Sigmoid colon (tissue), 7 donors: Measurements from ENCODE around the gene C14orf180. TPM values are rescaled to one million over a fixed set of nuclear protein-coding genes. Genes with fewer than 3 reads are reported as not detected.

Experiments used
- DNase-seq: peaks from one replicate; pipeline ENCODE4 v3.0.0-alpha.2; 2019
- H3K27ac ChIP-seq, 4 donors: fragments of 200-600 bp; sonication (generic); one replicate each; pipeline ENCODE4 v1.5.1; 2016 to 2019; ENCODE audit warnings: mild to moderate bottlenecking in 1 of 4
- H3K27me3 ChIP-seq, 3 donors: fragments of 200-600 bp; sonication (generic); one replicate each; pipeline ENCODE4 v1.5.1; 2019; ENCODE audit warnings: mild to moderate bottlenecking in 1 of 3
- H3K36me3 ChIP-seq, 4 donors: fragments of 200-600 bp; sonication (generic); one replicate each; pipeline ENCODE4 v1.5.1; 2016 to 2019
- H3K4me1 ChIP-seq, 4 donors: fragments of 200-600 bp; sonication (generic); one replicate each; pipeline ENCODE4 v1.5.1; 2017 to 2019
- H3K4me3 ChIP-seq, 4 donors: fragments of 200-600 bp; sonication (generic); one replicate each; pipeline ENCODE4 v1.5.1; 2017 to 2019; ENCODE audit warnings: mild to moderate bottlenecking in 2 of 4, moderate library complexity in 1 of 4
- H3K9me3 ChIP-seq, 4 donors: fragments of 200-600 bp in 3 of 4; sonication (generic) in 3 of 4; one replicate each; pipeline versions ENCODE4 v1.5.1 to v1.6.1; 2013 to 2019
- EP300 ChIP-seq, 4 donors: sonication (generic); formaldehyde crosslinking; IDR thresholded peaks; one replicate each; pipeline ENCODE4 v1.6.1; 2017; ENCODE audit warnings: antibody characterized with exemption in 4 of 4
- POLR2A ChIP-seq, 2 donors: fragments of 450-650 bp; IDR thresholded peaks; one replicate each; pipeline ENCODE4 v1.6.1; 2016; ENCODE audit warnings: antibody characterized with exemption in 2 of 2, mild to moderate bottlenecking in 2 of 2, moderate library complexity in 2 of 2
- POLR2AphosphoS5 ChIP-seq, 4 donors: sonication (generic); formaldehyde crosslinking; IDR thresholded peaks; one replicate each; pipeline ENCODE4 v1.6.1; 2017; ENCODE audit warnings: antibody characterized with exemption in 4 of 4
- WGBS, 2 donors: extraction: QIAGEN DNeasy Blood & Tissue Kit; methylation state at CpG; one replicate each; pipeline ENCODE4 v1.1.7; 2013; 5-methylcytosine and 5-hydroxymethylcytosine counted together
- intact Hi-C: fragments of 100-400 bp; cut with DNase I; formaldehyde crosslinking; loops from one replicate; pipeline ENCODE4 v1.15.1; 2023
- polyA plus RNA-seq, 3 donors: library from polyadenylated mRNA; stranded (reverse); fragments of 200-250 nt; gene quantifications; one replicate each; pipeline ENCODE4 v1.2.3, GENCODE V29; 2013
- total RNA-seq, 4 donors: library from RNA; depleted of rRNA; stranded (reverse); fragments of >200 nt; gene quantifications; one replicate each; pipeline ENCODE4 v1.1.0, GENCODE V29; 2016
- TF ChIP-seq, protein P1 (sequence below), 4 experiments: fragments of 450-650 bp in 3 of 4; fragments of 200-600 bp in 1 of 4; IDR thresholded peaks; one replicate each; pipeline ENCODE4 v1.5.1; 2016 to 2019; ENCODE audit warnings: antibody characterized with exemption in 4 of 4, mild to moderate bottlenecking in 3 of 4, moderate library complexity in 2 of 4
- donor health status: healthy with polysubstance abuse.
- donor health status: Bipolar disorder and iron deficiency.
- donor health status: healthy.

C14orf180 gene
- total and polyA plus RNA-seq, 7 donors, result 0.16 to 5.0 (median 0.58) TPM; not detected in 1

DNA sequence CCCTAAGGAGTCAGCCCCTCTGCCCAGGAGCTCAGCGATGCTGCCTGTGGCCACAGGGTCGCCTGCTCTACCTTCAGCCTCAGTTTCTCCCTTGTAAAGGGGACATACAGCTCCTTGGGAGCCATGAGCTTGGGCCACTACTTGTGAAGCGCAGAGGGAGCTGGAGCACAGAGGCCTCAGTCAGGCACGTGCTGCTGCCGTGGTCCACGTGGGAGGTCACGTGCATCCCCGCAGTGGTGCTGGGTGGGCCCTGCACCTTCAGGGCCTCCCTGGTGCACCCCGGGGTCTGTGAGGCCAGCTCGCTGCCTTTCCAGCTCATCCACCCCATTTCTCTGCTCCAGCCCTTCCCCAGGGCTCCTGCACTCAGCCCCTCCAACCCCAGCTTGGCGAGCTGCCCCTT lies 10.9 kb upstream of the C14orf180 start:
- WGBS, 2 donors, result 66 to 82% methylated on average over 11 of the region's 11 CpGs

DNA sequence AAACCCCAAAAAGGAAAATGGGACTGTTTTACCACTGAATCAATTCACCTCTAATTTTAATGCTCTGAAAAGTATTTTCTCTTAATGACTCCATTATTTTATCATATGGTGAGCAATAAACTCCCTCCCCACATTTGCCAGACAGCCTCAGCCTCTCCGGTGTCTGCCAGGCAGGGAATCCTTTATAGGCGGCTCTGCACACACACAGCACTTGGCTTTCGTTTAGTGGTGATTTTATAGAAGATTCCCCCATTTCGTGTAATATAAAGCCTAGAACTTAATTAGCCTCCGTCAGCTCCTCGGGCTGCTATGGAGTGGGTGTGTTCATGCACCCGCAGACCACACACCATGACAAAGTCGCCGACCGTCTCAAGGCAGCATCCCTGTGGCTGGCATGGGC lies 10.1 kb upstream of the C14orf180 start:
- no peaks in the 10 kb centered on the region for H3K9me3 ChIP-seq
- no peak for DNase-seq
- TF ChIP-seq EP300 (IDR thresholded peaks at IDR 0.05) (no peak), POLR2AphosphoS5 (IDR thresholded peaks at IDR 0.05) (no peak), POLR2A (IDR thresholded peaks at IDR 0.05) (no peak)
- TF ChIP-seq, protein P1, sequence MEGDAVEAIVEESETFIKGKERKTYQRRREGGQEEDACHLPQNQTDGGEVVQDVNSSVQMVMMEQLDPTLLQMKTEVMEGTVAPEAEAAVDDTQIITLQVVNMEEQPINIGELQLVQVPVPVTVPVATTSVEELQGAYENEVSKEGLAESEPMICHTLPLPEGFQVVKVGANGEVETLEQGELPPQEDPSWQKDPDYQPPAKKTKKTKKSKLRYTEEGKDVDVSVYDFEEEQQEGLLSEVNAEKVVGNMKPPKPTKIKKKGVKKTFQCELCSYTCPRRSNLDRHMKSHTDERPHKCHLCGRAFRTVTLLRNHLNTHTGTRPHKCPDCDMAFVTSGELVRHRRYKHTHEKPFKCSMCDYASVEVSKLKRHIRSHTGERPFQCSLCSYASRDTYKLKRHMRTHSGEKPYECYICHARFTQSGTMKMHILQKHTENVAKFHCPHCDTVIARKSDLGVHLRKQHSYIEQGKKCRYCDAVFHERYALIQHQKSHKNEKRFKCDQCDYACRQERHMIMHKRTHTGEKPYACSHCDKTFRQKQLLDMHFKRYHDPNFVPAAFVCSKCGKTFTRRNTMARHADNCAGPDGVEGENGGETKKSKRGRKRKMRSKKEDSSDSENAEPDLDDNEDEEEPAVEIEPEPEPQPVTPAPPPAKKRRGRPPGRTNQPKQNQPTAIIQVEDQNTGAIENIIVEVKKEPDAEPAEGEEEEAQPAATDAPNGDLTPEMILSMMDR (IDR thresholded peaks at IDR 0.05), result no peak
- no peak overlapping the region for H3K4me3 ChIP-seq
- H3K27me3 ChIP-seq, result peaks cover 0 to 59% (median 27%) of the 10 kb centered on the region in 3 donors
- H3K36me3 ChIP-seq, result no peaks in the 10 kb centered on the region
- no peak overlapping the region for H3K27ac ChIP-seq
- peaks cover 0 to under 1% (median 0%) of the 10 kb centered on the region in 4 donors for H3K4me1 ChIP-seq
- 47 to 68% methylated on average over 10 of the region's 10 CpGs for WGBS, 2 donors
- intact Hi-C loops, result no loop called here

More for the DNA sequence above, 10.9 kb upstream of the C14orf180 start:
- peaks cover 0 to 61% (median 33%) of the 10 kb centered on the region in 3 donors for H3K27me3 ChIP-seq
- TF ChIP-seq POLR2AphosphoS5 (IDR thresholded peaks at IDR 0.05), result no peak
- no peak for TF ChIP-seq EP300 (IDR thresholded peaks at IDR 0.05)
- TF ChIP-seq, protein P1 (IDR thresholded peaks at IDR 0.05), result no peak
- DNase-seq, result no peak
- H3K27ac ChIP-seq, result no peak overlapping the region
- H3K36me3 ChIP-seq, result no peaks in the 10 kb centered on the region
- H3K4me3 ChIP-seq, result no peak overlapping the region
- peaks cover 0 to 8% (median 3%) of the 10 kb centered on the region in 4 donors for H3K4me1 ChIP-seq
- no peaks in the 10 kb centered on the region for H3K9me3 ChIP-seq
- intact Hi-C loops, result no loop called here

DNA sequence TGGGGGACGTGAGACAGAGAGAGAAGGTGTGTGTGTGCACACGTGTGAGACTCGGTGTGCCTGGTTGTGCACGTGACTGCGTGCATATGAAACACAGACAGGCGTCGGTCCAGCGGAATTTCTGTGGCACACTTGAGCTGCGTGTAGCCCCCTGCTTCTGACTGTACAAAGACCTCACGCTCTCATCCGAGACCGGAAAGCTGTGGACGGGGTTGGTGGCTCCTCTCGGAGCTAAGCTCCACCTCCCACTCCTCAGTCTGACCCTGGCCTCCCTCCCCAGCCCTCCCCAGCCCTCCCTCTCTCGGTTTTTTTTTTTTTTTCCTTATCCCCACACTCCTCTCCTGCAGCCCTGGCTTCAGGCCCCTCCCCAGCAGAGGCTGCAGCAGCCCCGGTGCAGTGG lies 8.3 kb upstream of the C14orf180 start:
- Histone ChIP-seq H3K4me3 (no peak overlapping the region), H3K27me3 (peaks cover 0 to 44% (median 12%) of the 10 kb centered on the region in 3 donors), H3K27ac (no peak overlapping the region), H3K36me3 (no peaks in the 10 kb centered on the region), H3K4me1 (no peaks in the 10 kb centered on the region), H3K9me3 (no peaks in the 10 kb centered on the region)
- intact Hi-C loops, result no loop called here
- TF ChIP-seq EP300 (IDR thresholded peaks at IDR 0.05), result no peak
- TF ChIP-seq POLR2AphosphoS5 (IDR thresholded peaks at IDR 0.05), result no peak
- TF ChIP-seq POLR2A (IDR thresholded peaks at IDR 0.05), result no peak
- TF ChIP-seq, protein P1 (IDR thresholded peaks at IDR 0.05), result no peak
- no peak for DNase-seq
- WGBS, 2 donors, result 63 to 70% methylated on average over 16 of the region's 16 CpGs

DNA sequence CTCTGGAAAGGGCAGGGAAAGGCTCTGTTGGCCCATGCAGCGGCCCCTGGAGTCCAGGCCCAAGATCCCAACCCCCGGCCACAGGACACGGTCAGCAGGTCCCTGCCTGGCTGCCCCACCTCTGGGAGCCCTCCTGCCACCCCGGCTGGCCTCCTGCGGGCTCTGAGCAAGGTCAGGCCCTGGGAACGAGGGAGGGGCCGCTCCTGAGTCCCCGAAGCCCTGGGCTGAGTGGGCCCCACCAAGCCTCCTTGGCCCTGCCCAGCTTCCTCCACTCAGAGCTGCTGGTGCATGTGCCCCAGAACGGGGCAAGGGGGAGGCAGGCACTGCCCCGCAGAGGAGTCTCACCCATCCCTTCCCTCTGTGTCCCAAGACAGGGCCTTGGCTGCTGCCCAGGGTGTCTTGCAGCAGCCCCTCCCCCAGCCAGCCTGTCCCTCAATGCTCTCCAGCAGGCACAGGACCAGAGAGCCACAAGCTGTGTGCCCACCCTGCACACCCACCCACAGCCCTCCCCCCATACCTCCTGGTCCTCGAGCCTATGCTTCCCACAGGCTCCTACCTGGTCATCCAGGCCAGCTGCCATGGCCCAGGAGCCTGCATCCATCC lies 7.4 kb upstream of the C14orf180 start:
- Histone ChIP-seq H3K4me3 (no peak overlapping the region), H3K4me1 (no peaks in the 10 kb centered on the region), H3K27ac (no peak overlapping the region), H3K27me3 (peaks cover 2 to 44% (median 15%) of the 10 kb centered on the region in 3 donors), H3K36me3 (no peaks in the 10 kb centered on the region), H3K9me3 (no peaks in the 10 kb centered on the region)
- WGBS, 2 donors, result 77 to 80% methylated on average over 11 of the region's 11 CpGs
- no peak for TF ChIP-seq POLR2A (IDR thresholded peaks at IDR 0.05)
- no peak for TF ChIP-seq EP300 (IDR thresholded peaks at IDR 0.05)
- no peak for TF ChIP-seq POLR2AphosphoS5 (IDR thresholded peaks at IDR 0.05)
- TF ChIP-seq, protein P1 (IDR thresholded peaks at IDR 0.05), result no peak
- intact Hi-C loops, result no loop called here
- DNase-seq, result no peak

DNA sequence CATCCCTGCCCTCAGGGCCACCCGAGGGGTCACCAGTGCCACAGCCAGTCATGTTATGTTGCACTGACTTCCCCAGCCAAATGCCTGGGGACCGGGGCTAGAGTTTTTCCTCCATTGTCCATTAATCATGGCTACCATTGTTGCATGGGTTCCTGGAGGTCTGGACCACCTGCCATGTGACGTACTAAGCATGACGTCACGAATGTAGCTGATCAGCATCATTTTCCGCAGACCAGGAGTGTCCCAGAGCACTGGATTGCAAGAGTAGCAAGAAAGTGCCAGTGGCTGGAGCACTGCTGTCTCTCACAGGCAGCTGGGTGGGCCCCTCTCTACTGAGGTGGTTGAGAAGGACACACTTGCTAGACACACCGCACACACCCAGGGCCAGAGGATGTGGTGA lies 6.9 kb upstream of the C14orf180 start:
- H3K27me3 ChIP-seq, result peaks cover 2 to 44% (median 15%) of the 10 kb centered on the region in 3 donors
- no peak for TF ChIP-seq POLR2AphosphoS5 (IDR thresholded peaks at IDR 0.05)
- TF ChIP-seq, protein P1 (IDR thresholded peaks at IDR 0.05), result no peak
- TF ChIP-seq POLR2A (IDR thresholded peaks at IDR 0.05), result no peak
- TF ChIP-seq EP300 (IDR thresholded peaks at IDR 0.05), result no peak
- H3K9me3 ChIP-seq, result no peaks in the 10 kb centered on the region
- H3K4me3 ChIP-seq, result no peak overlapping the region
- intact Hi-C loops, result no loop called here
- no peaks in the 10 kb centered on the region for H3K36me3 ChIP-seq
- DNase-seq, result no peak
- H3K27ac ChIP-seq, result no peak overlapping the region
- H3K4me1 ChIP-seq, result no peaks in the 10 kb centered on the region
- WGBS, 2 donors, result 90 to 92% methylated on average over 7 of the region's 7 CpGs
